OCI-LY1 (cell line): ENCODE data around the gene HMG20A.

ENCODE experiments used
- H2AFZ ChIP-seq: fragments of 200-600 bp; sonication (generic), shearing (Covaris generic); 2 replicates; pipeline ENCODE4 v1.6.0; 2014; ENCODE audit warnings: antibody characterized with exemption, mild to moderate bottlenecking, low read length
- H3F3A ChIP-seq: fragments of 200-600 bp; sonication (generic), shearing (Covaris generic); 2 replicates; pipeline ENCODE4 v1.6.0; 2014; ENCODE audit warnings: mild to moderate bottlenecking, antibody characterized with exemption, low read length, moderate library complexity; ENCODE audit not compliant: insufficient read depth
- H3K27ac ChIP-seq: fragments of 200-600 bp; sonication (generic); 2 replicates; pipeline ENCODE4 v1.5.1; 2014; ENCODE audit warnings: low read length, mixed run types, mild to moderate bottlenecking, low read depth; ENCODE audit not compliant: poor library complexity, severe bottlenecking
- H3K27me3 ChIP-seq: fragments of 200-600 bp; sonication (generic); 2 replicates; pipeline ENCODE4 v1.6.0; 2014; ENCODE audit warnings: antibody characterized with exemption, mild to moderate bottlenecking, low read length, moderate library complexity; ENCODE audit not compliant: insufficient read depth
- H3K36me3 ChIP-seq: fragments of 200-600 bp; sonication (generic); 2 replicates; pipeline ENCODE4 v1.6.1; 2014; ENCODE audit warnings: mild to moderate bottlenecking, antibody characterized with exemption, low read length, moderate library complexity, mixed read lengths; ENCODE audit not compliant: insufficient read depth
- H3K4me1 ChIP-seq: fragments of 200-600 bp; sonication (generic); 2 replicates; pipeline ENCODE4 v1.5.1; 2014; ENCODE audit warnings: mild to moderate bottlenecking, low read length, moderate library complexity; ENCODE audit not compliant: insufficient read depth, severe bottlenecking
- H3K4me2 ChIP-seq: fragments of 200-600 bp; sonication (generic), shearing (Covaris generic); 2 replicates; pipeline ENCODE4 v1.6.1; 2014; ENCODE audit warnings: low read length
- H3K4me3 ChIP-seq: fragments of 200-600 bp; sonication (generic); 2 replicates; pipeline ENCODE4 v1.5.1; 2014; ENCODE audit warnings: low read length, low read depth, mild to moderate bottlenecking, mixed read lengths; ENCODE audit not compliant: poor library complexity, severe bottlenecking
- H3K79me2 ChIP-seq: fragments of 200-600 bp; shearing (Covaris generic); 2 replicates; pipeline ENCODE4 v1.6.1; 2016; ENCODE audit warnings: mixed run types, low read length, mixed read lengths; ENCODE audit not compliant: insufficient read depth
- H3K9ac ChIP-seq: fragments of 200-600 bp; sonication (generic), shearing (Covaris generic); 2 replicates; pipeline ENCODE4 v1.6.1; 2014; ENCODE audit warnings: mild to moderate bottlenecking, low read length, mixed read lengths
- H3K9me2 ChIP-seq: fragments of 200-600 bp; sonication (generic), shearing (Covaris generic); 2 replicates; pipeline ENCODE4 v1.6.1; 2014; ENCODE audit warnings: low read depth, mild to moderate bottlenecking, low read length, mixed read lengths
- H3K9me3 ChIP-seq: fragments of 200-600 bp; shearing (Covaris generic); 2 replicates; pipeline ENCODE4 v1.6.1; 2014; ENCODE audit warnings: low read length, mixed read lengths
- H4K20me1 ChIP-seq: fragments of 200-600 bp; sonication (generic), shearing (Covaris generic); 2 replicates; pipeline ENCODE4 v1.6.0; 2016; ENCODE audit warnings: mild to moderate bottlenecking, low read length; ENCODE audit not compliant: insufficient read depth
- CTCF ChIP-seq: fragments of 200-600 bp; sonication (generic), shearing (Covaris generic); IDR thresholded peaks from 2 replicates; pipeline ENCODE4 v1.5.1; 2017; ENCODE audit warnings: mild to moderate bottlenecking, antibody characterized with exemption, low read length, moderate library complexity, mixed read lengths
- EZH2 ChIP-seq: fragments of 200-600 bp; sonication (generic), shearing (Covaris generic); IDR thresholded peaks from 2 replicates; pipeline ENCODE4 v1.8.0; 2017; ENCODE audit warnings: borderline replicate concordance, mixed run types, mild to moderate bottlenecking, antibody characterized with exemption, low read length, moderate library complexity, mixed read lengths

The HMG20A gene

GRCh38 chr15:77506311-77507142, 85.8 kb downstream of the HMG20A start:
- H2AFZ ChIP-seq, result no peak overlapping the region
- H3K9me3 ChIP-seq, result no peaks in the 10 kb centered on the region
- no peaks in the 10 kb centered on the region for H3K27me3 ChIP-seq
- H3K4me3 ChIP-seq, result no peak overlapping the region
- no peaks in the 10 kb centered on the region for H3K36me3 ChIP-seq
- no peaks in the 10 kb centered on the region for H3K9me2 ChIP-seq
- no peaks in the 10 kb centered on the region for H3F3A ChIP-seq
- no peaks in the 10 kb centered on the region for H3K4me1 ChIP-seq
- no peak overlapping the region for H3K27ac ChIP-seq
- no peak overlapping the region for H3K9ac ChIP-seq
- no peaks in the 10 kb centered on the region for H3K79me2 ChIP-seq
- H4K20me1 ChIP-seq, result no peaks in the 10 kb centered on the region
- TF ChIP-seq EZH2 (no peak), CTCF (no peak)
- H3K4me2 ChIP-seq, result no peak overlapping the region

GRCh38 chr15:77507143-77507897, 86.6 kb downstream of the HMG20A start:
- H4K20me1 ChIP-seq, result no peaks in the 10 kb centered on the region
- H3K9ac ChIP-seq, result no peak overlapping the region
- no peaks in the 10 kb centered on the region for H3K4me1 ChIP-seq
- no peak for TF ChIP-seq EZH2
- TF ChIP-seq CTCF, result no peak
- no peaks in the 10 kb centered on the region for H3K9me2 ChIP-seq
- H3K36me3 ChIP-seq, result no peaks in the 10 kb centered on the region
- H3K27ac ChIP-seq, result no peak overlapping the region
- H3K4me2 ChIP-seq, result no peak overlapping the region
- H3K4me3 ChIP-seq, result no peak overlapping the region
- H2AFZ ChIP-seq, result no peak overlapping the region
- no peaks in the 10 kb centered on the region for H3F3A ChIP-seq
- H3K9me3 ChIP-seq, result no peaks in the 10 kb centered on the region
- no peaks in the 10 kb centered on the region for H3K27me3 ChIP-seq
- no peaks in the 10 kb centered on the region for H3K79me2 ChIP-seq

GRCh38 chr15:77507911-77508310, 87.2 kb downstream of the HMG20A start:
- Histone ChIP-seq H4K20me1 (no peaks in the 10 kb centered on the region), H3K27me3 (no peaks in the 10 kb centered on the region), H3K4me3 (no peak overlapping the region), H3K36me3 (no peaks in the 10 kb centered on the region), H3K9me2 (no peaks in the 10 kb centered on the region), H3K27ac (no peak overlapping the region), H3K4me1 (no peaks in the 10 kb centered on the region), H2AFZ (no peak overlapping the region), H3K4me2 (no peak overlapping the region), H3K79me2 (no peaks in the 10 kb centered on the region), H3F3A (no peaks in the 10 kb centered on the region), H3K9ac (no peak overlapping the region), H3K9me3 (no peaks in the 10 kb centered on the region)
- TF ChIP-seq CTCF (no peak), EZH2 (no peak)
